ENCODE results near the gene MMP23B.
"Not testable (repeated sequence)": the region's sequence is repeated elsewhere in the genome, so short reads cannot be mapped to it uniquely, and the experiment has no call there.

MMP23B gene

DNA sequence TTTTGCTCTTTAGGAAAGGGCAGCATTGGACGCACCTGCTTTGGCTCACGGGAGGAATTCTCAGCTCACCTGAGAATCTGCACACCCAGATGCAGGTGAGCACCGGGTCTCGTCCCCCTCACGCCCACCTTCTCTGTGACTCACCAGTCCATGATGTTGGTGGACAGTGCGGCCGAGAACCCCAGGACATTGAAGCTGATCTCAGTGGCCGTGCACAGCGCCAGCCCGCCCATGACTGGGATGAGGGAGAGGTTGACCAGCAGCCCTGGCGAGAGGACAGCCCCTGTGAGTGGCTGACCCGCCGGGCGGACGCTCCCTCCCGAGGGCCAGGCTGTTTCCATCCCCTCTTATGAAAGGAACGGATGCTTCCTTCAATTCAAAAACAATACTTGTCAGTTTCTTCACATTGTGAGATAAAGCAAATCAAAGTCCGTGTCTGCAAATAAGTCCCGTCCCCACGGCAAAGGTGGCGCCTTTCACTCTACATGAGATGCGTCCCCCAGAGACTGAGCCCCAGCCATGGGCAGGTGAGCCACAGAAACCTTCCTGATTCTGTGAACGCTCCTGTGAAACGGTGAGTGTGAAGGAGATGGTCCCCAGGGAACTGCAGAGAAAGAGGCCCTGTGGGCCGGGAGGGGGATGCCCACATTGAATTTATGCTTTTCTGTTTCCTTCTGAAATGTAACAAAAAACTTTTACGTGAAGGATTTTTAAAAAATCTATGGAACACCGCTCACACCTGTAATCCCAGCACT lies 39.6 kb downstream of the MMP23B start:
- DNase-seq = no peak

DNA sequence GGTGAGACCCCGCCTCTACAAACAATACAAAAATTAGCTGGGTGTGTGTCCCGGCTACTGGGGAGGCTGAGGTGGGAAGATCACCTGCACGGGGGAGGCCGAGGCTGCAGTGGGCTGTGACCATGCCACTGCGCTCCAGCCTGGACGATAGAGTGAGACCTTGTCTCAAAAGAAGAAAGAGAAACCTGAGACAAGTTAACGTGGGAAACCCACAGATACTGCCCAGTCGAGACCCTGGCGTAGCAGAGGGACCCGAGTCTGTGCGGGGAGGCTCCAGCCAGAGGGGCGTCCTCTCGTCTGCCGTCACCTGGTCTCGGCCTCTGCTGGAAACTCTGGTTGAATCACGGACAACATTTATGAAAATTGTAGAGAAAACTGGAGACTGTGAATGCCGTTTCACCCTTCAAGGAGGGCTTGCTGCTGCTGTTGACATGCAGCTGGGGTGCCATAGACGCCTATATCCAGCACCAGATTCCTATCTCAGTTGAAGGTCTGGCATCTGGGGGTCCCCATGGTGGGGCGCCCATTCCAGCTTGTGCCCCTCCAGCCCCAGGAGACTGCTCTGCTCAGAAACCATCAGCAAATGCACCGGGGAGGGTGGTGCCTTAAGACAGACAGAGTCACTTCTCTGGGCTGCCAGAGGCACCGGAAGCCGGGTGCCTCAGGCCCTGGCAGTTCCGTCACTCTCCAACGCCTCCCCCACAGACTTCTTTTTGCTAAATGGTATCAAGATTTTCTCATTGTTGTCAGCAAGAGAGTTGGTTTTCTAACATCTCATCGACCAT lies 40.4 kb downstream of the MMP23B start:
- DNase-seq = no peak

DNA sequence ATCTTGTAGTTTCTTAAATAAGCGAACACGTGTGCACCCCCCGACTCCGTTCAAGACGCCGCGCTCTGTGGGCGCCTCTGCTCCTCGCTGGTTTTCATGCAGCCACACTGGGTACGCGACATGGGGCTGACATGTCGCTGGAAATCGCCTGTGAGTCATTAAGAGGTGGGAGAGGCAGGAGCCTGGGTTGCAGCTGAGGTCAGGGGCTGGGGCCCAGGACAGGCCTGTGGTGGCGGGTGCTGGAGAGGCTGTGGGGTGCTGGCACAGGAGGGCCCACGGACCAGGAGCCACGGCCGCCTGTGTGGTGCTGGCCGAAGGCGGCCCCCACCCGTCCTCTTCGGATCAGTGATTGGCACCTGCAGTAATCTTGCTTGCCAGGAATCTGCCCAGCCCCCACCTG lies 42.8 kb downstream of the MMP23B start:
- DNase-seq = peak; percentile 66

DNA sequence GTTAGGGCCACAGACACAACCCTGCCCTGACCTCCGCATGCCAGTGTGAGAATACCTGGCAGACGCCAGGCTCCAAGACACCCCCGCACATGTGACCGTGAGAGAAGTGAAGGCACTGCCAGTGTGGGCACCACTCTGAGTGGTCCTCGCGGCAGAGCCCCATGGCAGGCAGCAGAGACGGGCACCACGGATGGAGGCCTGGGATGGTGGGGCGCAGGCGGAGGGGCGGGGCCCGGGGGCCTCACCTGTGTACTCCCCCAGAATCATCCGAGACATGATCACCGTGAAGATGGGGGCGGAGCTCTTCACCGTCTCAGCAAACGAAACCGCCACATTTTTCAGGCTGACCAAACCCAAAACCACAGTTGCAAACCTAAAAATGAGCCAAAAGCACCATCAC lies 43.2 kb downstream of the MMP23B start:
- DNase-seq = not testable (repeated sequence)

DNA sequence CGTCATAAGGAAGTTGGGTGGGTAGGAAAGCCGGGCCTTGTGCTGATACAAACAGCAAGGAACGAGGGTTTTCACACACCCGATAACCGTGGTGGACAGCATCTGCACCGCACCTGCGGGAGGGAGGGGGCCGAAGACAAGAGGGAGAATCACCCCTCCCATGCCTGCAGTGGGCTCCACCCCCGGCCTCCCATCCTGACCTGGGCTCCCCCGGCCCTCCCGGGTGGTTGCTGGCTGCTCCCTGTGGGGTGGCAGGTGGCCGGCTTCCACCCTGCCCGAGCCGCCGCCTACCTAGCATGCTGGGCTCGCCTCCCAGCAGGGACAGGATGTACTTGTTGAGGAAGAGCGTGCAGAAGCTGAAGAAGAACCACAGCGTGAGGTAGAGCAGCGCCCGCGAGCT lies 44.1 kb downstream of the MMP23B start:
- not testable (repeated sequence) for DNase-seq

DNA sequence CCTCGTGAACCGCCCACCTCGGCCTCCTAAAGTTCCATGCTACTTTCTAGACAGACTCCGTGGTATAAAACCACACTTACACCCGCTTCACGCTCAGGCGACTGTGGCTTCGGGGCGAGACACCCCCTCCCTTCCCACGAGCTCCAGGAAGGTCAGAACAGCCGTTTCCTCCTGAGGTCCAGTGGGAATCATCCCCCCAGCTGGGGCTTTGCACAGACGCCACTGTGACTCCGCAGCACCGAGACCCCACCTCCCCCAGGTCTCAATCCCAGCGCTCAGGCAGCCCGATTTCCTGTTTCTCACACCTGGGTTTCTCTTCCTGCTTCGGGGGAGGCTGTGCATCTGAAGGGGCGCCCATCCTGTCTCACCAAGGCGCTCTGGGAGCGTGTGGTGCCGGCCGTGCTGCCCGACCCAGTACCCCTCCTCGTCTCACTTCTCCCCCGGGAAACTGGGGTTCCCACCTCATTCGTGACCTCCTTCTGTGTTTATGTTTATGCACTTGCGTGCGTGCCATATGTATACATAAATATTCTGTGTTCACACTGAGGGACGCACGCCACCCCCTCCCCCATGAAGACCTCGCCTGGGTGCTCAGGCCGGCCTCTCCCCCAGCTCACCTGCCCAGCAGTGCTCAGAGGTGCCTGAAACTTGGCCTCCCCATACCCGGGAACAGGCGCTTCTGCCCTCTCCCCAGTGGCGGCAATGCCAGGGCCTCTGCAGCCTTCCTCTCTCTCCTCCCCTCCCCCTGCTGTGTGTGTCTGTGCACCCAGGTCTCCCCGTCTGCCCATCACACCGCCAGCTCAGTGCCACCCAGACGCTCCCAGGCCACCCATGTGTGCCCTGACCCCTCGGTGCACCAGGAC lies 46.0 kb downstream of the MMP23B start:
- DNase-seq = peak; percentile 34

DNA sequence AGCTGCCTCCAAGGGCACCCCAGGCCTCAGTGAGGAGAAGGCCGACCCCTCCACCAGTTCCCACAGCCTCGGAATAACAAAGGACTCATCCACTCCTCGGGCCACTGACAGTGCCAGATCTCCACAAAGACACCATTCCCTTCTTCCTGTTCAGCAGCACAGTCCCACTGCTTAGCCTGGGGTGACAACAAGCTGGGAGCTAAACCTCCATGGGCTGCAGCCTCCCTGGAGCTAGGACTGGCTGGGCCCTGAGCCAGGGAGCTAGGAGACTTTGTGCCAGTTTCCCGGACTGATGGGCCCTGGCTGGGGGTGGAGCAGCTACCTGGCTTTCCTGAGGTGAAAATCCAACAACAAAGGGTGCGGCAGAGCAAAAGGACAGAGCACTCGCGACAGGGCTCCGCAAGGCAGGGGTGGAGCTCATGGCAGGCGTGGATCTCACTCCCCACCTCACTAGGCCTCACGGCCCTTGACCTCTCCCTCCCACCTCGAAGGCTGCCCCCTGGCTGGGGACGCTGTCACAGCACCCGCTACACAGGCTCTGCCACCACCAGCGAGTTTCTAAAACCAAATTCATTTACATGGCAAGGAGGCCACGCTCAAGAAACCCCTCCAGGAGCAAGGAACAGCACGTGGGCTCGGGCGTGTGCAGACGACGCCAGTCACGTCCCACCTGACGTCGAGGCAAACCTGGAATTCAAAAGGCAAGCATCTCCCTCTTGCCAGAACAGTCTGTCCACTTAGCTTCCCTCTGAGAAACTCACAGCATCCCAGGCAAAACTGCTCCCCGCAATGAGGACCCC lies 46.8 kb downstream of the MMP23B start:
- no peak for DNase-seq

DNA sequence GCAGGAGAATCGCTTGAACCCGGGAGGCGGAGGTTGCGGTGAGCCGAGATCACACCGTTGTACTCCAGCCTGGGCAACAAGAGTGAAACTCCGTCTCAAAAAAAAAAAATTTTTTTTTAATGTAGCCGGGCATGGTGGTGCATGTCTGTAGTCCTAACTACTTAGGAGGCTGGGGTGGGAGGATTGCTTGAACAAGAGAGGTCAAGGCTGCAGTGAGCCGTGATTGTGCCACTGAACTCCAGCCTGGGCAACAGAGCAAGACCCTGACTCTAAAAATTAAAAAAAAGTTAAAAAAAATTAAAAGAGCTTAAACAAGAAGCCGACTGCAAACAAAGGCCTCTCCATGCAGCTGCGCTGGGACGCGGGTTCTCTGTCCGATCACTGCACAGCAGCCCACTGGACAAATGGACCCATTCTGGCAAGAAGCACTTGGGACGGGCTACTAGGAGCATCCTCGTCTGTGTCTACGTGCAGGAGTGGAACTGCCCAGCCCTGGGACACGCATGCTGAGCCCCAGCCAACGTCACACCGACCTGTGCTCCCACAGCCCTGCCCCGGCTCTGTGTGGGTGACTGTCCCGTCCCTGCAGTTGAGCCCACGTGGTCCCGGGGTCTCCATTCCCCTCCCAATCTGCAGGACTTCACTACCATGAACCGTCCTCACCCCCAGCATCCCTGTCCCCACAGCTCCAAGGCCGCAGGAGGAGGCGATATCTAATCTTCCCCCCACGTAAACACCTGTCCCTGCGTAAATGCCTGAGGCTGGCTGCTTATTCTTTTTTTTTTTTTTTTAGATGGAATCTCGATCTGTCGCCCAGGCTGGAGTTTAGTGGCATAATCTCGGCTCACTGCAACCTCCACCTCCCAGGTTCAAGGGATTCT lies 48.3 kb downstream of the MMP23B start:
- DNase-seq = no peak

DNA sequence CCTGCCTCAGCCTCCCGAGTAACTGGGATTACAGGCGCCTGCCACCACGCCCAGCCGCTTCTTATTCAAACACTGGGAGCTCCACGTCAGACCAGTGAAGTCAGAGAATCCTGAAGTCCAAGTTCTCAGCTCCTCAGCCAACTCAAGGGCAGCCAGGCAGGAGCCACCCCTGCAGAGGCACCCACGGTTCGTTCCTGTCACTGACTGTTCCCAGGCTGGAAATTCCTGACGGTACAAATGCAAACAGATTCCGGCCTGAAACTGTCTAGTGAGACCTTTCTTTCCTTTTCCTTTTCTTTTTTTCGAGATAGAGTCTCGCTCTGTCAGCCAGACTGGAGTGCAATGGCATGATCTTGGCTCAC lies 48.9 kb downstream of the MMP23B start:
- DNase-seq = no peak

DNA sequence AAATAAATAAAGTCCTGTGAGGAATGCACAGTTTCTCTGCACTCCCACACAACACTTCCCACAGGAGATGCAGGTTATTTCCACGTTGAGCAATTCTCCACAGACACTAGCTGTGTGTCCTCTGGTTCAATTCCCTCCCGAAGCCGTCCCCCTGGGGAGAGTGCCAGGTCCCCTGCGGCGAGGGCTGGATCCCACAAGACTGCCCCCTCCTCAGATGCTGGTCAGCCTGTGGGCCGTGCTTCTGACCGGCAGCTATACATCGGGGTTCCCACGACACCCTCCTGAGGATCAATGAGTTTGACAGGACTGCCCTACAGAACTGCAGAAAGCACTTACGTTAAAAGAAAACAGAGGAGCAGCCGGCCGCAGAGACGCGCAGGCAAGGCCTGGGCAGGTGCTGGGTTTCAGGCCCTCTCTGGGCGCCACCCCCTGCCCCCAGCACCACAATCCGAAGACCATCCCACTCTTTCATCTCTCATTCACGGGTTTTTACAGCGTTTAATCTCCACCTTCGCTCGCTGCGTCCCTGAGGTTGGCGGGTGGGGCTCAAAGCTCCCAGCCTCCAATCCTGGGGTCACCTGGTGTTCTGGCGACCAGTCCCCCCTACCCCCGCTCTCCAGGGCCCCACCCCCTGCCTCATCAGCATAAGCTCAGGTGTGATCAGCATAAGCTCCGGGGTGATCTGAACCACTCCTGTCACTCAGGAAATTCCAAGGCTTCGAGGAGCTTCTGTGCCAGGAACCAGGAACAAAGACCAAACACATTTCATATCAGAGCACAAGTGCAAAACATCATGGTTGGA lies 51.3 kb downstream of the MMP23B start:
- no peak for DNase-seq

All from MV-4-11 (cell line).